ENCODE measurements around the gene VPS54.
"Not testable (repeated sequence)": the region's sequence is repeated elsewhere in the genome, so short reads cannot be mapped to it uniquely, and the experiment has no call there.

Gene VPS54

GRCh38 chr2:63872571-63873328 is 146.5 kb downstream of the VPS54 start:
- no peak for DNase-seq (ENCODE audit: low read depth in 2 of 2)

- DNase-seq (ENCODE audit: low read depth in 2 of 2) = no peak
These were observed 147.4 kb downstream of the VPS54 start for GRCh38 chr2:63871864-63872263.

- no peak for DNase-seq (ENCODE audit: low read depth in 2 of 2)
These were observed 148.5 kb downstream of the VPS54 start for GRCh38 chr2:63870679-63871078.

GRCh38 chr2:63866009-63866709 is 153.1 kb downstream of the VPS54 start:
- no peak for DNase-seq (ENCODE audit: low read depth in 2 of 2)

- DNase-seq (ENCODE audit: low read depth in 2 of 2) = no peak
These were observed 153.9 kb downstream of the VPS54 start for GRCh38 chr2:63865159-63865799.

GRCh38 chr2:63863707-63864106 is 155.5 kb downstream of the VPS54 start:
- DNase-seq (ENCODE audit: low read depth in 2 of 2) = no peak

- no peak for DNase-seq (ENCODE audit: low read depth in 2 of 2)
These were observed 156.4 kb downstream of the VPS54 start for GRCh38 chr2:63862806-63863205.

- DNase-seq (ENCODE audit: low read depth in 2 of 2) = peak in 1 of 2 experiments; percentile 32
These were observed 157.9 kb downstream of the VPS54 start for GRCh38 chr2:63861220-63861822.

- DNase-seq (ENCODE audit: low read depth in 2 of 2) = no peak
These were observed 160.9 kb downstream of the VPS54 start for GRCh38 chr2:63858291-63858690.

GRCh38 chr2:63856303-63856603 is 163.0 kb downstream of the VPS54 start:
- DNase-seq (ENCODE audit: low read depth in 2 of 2) = no peak

GRCh38 chr2:63855418-63856302 is 163.6 kb downstream of the VPS54 start:
- no peak for DNase-seq (ENCODE audit: low read depth in 2 of 2)

GRCh38 chr2:63853527-63854310 is 165.5 kb downstream of the VPS54 start:
- no peak for DNase-seq (ENCODE audit: low read depth in 2 of 2)

GRCh38 chr2:63851691-63852311 is 167.4 kb downstream of the VPS54 start:
- no peak for DNase-seq (ENCODE audit: low read depth in 2 of 2)

GRCh38 chr2:63850649-63851048 is 168.6 kb downstream of the VPS54 start:
- DNase-seq (ENCODE audit: low read depth in 2 of 2) = no peak

GRCh38 chr2:63850204-63850571 is 169.0 kb downstream of the VPS54 start:
- DNase-seq (ENCODE audit: low read depth in 2 of 2) = no peak

- no peak for DNase-seq (ENCODE audit: low read depth in 2 of 2)
These were observed 169.6 kb downstream of the VPS54 start for GRCh38 chr2:63849381-63850203.

- DNase-seq (ENCODE audit: low read depth in 2 of 2) = not testable (repeated sequence)
These were observed 171.7 kb downstream of the VPS54 start for GRCh38 chr2:63847571-63847970.

- no peak for DNase-seq (ENCODE audit: low read depth in 2 of 2)
These were observed 172.7 kb downstream of the VPS54 start for GRCh38 chr2:63846487-63846886.

- DNase-seq (ENCODE audit: low read depth in 2 of 2) = no peak
These were observed 173.4 kb downstream of the VPS54 start for GRCh38 chr2:63845866-63846265.
